Upper lobe of right lung (tissue), 1 donor: ENCODE measurements around the gene ANKRD30B. TPM values are rescaled to one million over a fixed set of nuclear protein-coding genes. Genes with fewer than 3 reads are reported as not detected.
"Not testable (repeated sequence)": the region's sequence is repeated elsewhere in the genome, so short reads cannot be mapped to it uniquely, and the experiment has no call there.

Source experiments
- ATAC-seq: fragments of 200-7000 bp; cut with Tn5 transposase; one replicate; pipeline ENCODE4 v1.9.1; 2020; ENCODE audit warnings: mild to moderate bottlenecking, moderate library complexity
- DNase-seq: peaks from one replicate; pipeline ENCODE4 v3.0.0-alpha.2; 2020
- H3K27ac ChIP-seq: fragments of 200-600 bp; one replicate; pipeline ENCODE4 v1.8.0; 2022
- H3K27me3 ChIP-seq: fragments of 200-600 bp; one replicate; pipeline ENCODE4 v1.8.0; 2022; ENCODE audit warnings: mild to moderate bottlenecking
- H3K36me3 ChIP-seq: fragments of 200-600 bp; one replicate; pipeline ENCODE4 v1.8.0; 2022
- H3K4me1 ChIP-seq: fragments of 200-600 bp; one replicate; pipeline ENCODE4 v1.8.0; 2022
- H3K4me3 ChIP-seq: fragments of 200-600 bp; one replicate; pipeline ENCODE4 v1.8.0; 2022; ENCODE audit warnings: mild to moderate bottlenecking
- H3K9me3 ChIP-seq: fragments of 200-600 bp; one replicate; pipeline ENCODE4 v1.8.0; 2022
- CTCF ChIP-seq: fragments of 200-600 bp; IDR thresholded peaks from one replicate; pipeline ENCODE4 v1.8.0; 2022; ENCODE audit warnings: antibody characterized with exemption
- intact Hi-C: fragments of 100-400 bp; cut with DNase I; formaldehyde crosslinking; loops from one replicate; pipeline ENCODE4 v1.11.0; 2022
- total RNA-seq: library from RNA; stranded (reverse); fragmentation: NEBNext Ultra II Directional; extraction: Animal tissue kit (Norgen Biotek cat#: 25700); gene quantifications from one replicate; pipeline ENCODE4 v1.2.1, GENCODE V29; 2021
- donor health status: DM: no; HTN: yes; CAD: no; lungs with severe emphysema.

ANKRD30B gene
- total RNA-seq, 1 donor from 2014 or later, result not detected

DNA sequence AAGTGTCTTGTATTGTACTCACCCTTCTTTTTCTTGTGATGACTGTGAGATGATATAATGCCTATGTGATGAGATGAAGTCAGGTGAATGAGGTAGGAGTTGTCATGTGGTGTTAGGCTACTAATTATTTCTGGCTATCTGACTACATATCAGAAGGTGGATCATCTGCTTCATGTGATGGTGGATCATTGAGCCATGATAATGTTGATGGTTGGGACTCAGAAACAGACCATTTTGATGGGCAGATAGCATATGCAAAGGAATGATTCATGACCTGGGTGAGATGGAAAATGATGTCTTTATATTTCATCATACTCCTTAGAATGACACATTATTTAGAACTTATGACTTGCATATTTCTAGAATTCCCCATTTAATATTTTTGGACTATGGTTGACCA, 19.5 kb downstream of the ANKRD30B start:
- TF ChIP-seq CTCF, result no peak
- H3K9me3 ChIP-seq, result no peaks in the 10 kb centered on the region
- no peaks in the 10 kb centered on the region for H3K27me3 ChIP-seq
- H3K36me3 ChIP-seq, result no peaks in the 10 kb centered on the region
- ATAC-seq (no peak), DNase-seq (no peak)
- intact Hi-C loops, result no loop called here
- no peak overlapping the region for H3K27ac ChIP-seq
- no peak overlapping the region for H3K4me3 ChIP-seq
- H3K4me1 ChIP-seq, result no peaks in the 10 kb centered on the region

GRCh38 chr18:14768241-14768640, 20.3 kb downstream of the ANKRD30B start:
- H3K27ac ChIP-seq, result no peak overlapping the region
- H3K27me3 ChIP-seq, result no peaks in the 10 kb centered on the region
- intact Hi-C loops, result no loop called here
- H3K36me3 ChIP-seq, result no peaks in the 10 kb centered on the region
- no peak for TF ChIP-seq CTCF
- no peaks in the 10 kb centered on the region for H3K9me3 ChIP-seq
- no peak for DNase-seq
- H3K4me3 ChIP-seq, result no peak overlapping the region
- no peak for ATAC-seq
- H3K4me1 ChIP-seq, result no peaks in the 10 kb centered on the region

DNA sequence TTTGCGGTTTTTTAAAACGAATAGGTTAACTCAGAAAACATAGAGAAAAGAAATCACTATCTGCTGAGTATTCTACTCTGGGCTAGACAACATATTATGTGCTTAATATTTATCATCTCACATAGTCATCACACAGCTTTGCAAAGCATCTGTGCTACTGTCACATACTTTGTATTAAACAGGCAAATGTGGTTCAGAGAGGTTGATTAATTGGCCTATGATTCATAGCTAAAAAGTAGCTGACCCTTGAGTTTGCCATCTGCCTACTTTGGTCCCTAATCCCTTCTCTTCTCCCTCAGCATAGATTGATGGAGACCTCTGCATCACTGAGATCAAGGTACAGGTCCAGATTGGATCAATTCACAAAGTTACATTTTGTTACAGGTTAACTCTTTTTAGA, 21.4 kb downstream of the ANKRD30B start:
- DNase-seq, result no peak
- no peak for ATAC-seq
- TF ChIP-seq CTCF, result no peak

GRCh38 chr18:14776801-14777200, 28.8 kb downstream of the ANKRD30B start:
- no peak for TF ChIP-seq CTCF
- Histone ChIP-seq H3K27ac (no peak overlapping the region), H3K27me3 (no peaks in the 10 kb centered on the region), H3K4me1 (no peaks in the 10 kb centered on the region), H3K4me3 (no peak overlapping the region), H3K9me3 (no peaks in the 10 kb centered on the region), H3K36me3 (no peaks in the 10 kb centered on the region)
- DNase-seq (no peak), ATAC-seq (no peak)
- intact Hi-C loops, result no loop called here

More for the DNA sequence above, 21.4 kb downstream of the ANKRD30B start:
- no peak overlapping the region for H3K27ac ChIP-seq
- H3K4me3 ChIP-seq, result no peak overlapping the region
- H3K4me1 ChIP-seq, result no peaks in the 10 kb centered on the region
- no peaks in the 10 kb centered on the region for H3K27me3 ChIP-seq
- H3K36me3 ChIP-seq, result no peaks in the 10 kb centered on the region
- no peaks in the 10 kb centered on the region for H3K9me3 ChIP-seq
- intact Hi-C loops, result no loop called here

GRCh38 chr18:14781671-14782070, 33.7 kb downstream of the ANKRD30B start:
- H3K27ac ChIP-seq, result no peak overlapping the region
- no peaks in the 10 kb centered on the region for H3K4me1 ChIP-seq
- H3K9me3 ChIP-seq, result no peaks in the 10 kb centered on the region
- H3K27me3 ChIP-seq, result no peaks in the 10 kb centered on the region
- DNase-seq (no peak), ATAC-seq (no peak)
- no peak for TF ChIP-seq CTCF
- no peak overlapping the region for H3K4me3 ChIP-seq
- no peaks in the 10 kb centered on the region for H3K36me3 ChIP-seq
- intact Hi-C loops, result no loop called here

- no peak overlapping the region for H3K4me3 ChIP-seq
- intact Hi-C loops, result no loop called here
- no peak for ATAC-seq
- H3K4me1 ChIP-seq, result no peaks in the 10 kb centered on the region
- H3K27ac ChIP-seq, result no peak overlapping the region
- H3K27me3 ChIP-seq, result no peaks in the 10 kb centered on the region
- H3K9me3 ChIP-seq, result no peaks in the 10 kb centered on the region
- no peaks in the 10 kb centered on the region for H3K36me3 ChIP-seq
- no peak for TF ChIP-seq CTCF
- DNase-seq, result no peak
These were observed 36.2 kb downstream of the ANKRD30B start for GRCh38 chr18:14784133-14784532.

DNA sequence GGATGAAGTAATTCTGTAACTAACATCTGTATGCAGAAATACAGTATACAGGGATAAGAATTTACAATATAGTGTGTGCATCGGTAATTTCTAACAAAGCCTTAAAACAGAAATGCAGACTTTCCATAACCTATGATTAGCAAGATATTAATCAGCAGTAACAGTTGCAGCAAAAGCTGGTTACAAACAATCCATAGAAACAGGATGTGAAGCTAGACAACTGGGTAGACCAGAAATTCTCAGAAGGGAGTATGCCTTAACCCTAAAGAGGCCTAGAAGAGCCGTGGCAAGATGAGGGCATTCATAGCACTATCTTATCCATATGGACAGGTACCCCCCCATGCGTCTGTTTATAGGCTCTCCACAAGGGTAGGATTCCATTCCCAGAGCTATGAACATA, 48.9 kb downstream of the ANKRD30B start:
- intact Hi-C loops, DNase-seq: not testable (repeated sequence)

GRCh38 chr18:14797969-14798764, 50.2 kb downstream of the ANKRD30B start:
- ATAC-seq, H3K4me1 ChIP-seq, H3K27ac ChIP-seq, H3K4me3 ChIP-seq, H3K27me3 ChIP-seq, H3K36me3 ChIP-seq, intact Hi-C loops, H3K9me3 ChIP-seq, DNase-seq: not testable (repeated sequence)

More for the DNA sequence above, 48.9 kb downstream of the ANKRD30B start:
- H3K4me1 ChIP-seq, H3K9me3 ChIP-seq, ATAC-seq, H3K27me3 ChIP-seq, H3K36me3 ChIP-seq, H3K27ac ChIP-seq, H3K4me3 ChIP-seq: not testable (repeated sequence)
